Progenitor cell of endocrine pancreas (in vitro differentiated cells): ENCODE data around the gene SLIT3. TPM values are rescaled to one million over a fixed set of nuclear protein-coding genes. Genes with fewer than 3 reads are reported as not detected.

ENCODE experiments used
- DNase-seq: peaks from one replicate; pipeline ENCODE4 v3.0.0; 2021; ENCODE audit warnings: low spot score; ENCODE audit not compliant: unreplicated experiment
- H3K27ac Mint-ChIP-seq: 2 replicates; pipeline ENCODE4 v1.8.0; 2021; ENCODE audit warnings: mild to moderate bottlenecking, moderate library complexity, mixed read lengths
- H3K27me3 Mint-ChIP-seq: 2 replicates; pipeline ENCODE4 v1.8.0; 2021; ENCODE audit warnings: mixed read lengths
- H3K36me3 Mint-ChIP-seq: 2 replicates; pipeline ENCODE4 v1.8.0; 2022; ENCODE audit warnings: mixed read lengths; ENCODE audit not compliant: insufficient read depth
- H3K4me1 Mint-ChIP-seq: 2 replicates; pipeline ENCODE4 v1.8.0; 2021; ENCODE audit warnings: low read depth, mixed read lengths
- H3K4me3 Mint-ChIP-seq: 2 replicates; pipeline ENCODE4 v1.8.0; 2021; ENCODE audit warnings: low read depth, mild to moderate bottlenecking, moderate library complexity, mixed read lengths
- H3K9me3 Mint-ChIP-seq: 2 replicates; pipeline ENCODE4 v1.8.0; 2021; ENCODE audit warnings: low read depth, mixed read lengths
- CTCF ChIP-seq: fragments of 200-600 bp; sonication (generic); IDR thresholded peaks from one replicate; pipeline ENCODE4 v1.5.0; 2021; ENCODE audit warnings: antibody characterized with exemption, mild to moderate bottlenecking; ENCODE audit not compliant: unreplicated experiment
- total RNA-seq: library from RNA; stranded (reverse); gene quantifications from 2 replicates; pipeline ENCODE4 v1.2.1, GENCODE V29; 2021

SLIT3 gene
- total RNA-seq, 1 donor from 2014 or later, result 18.8 TPM

- H3K27ac Mint-ChIP-seq, result no peak overlapping the region
- H3K9me3 Mint-ChIP-seq, result no peaks in the 10 kb centered on the region
- no peaks in the 10 kb centered on the region for H3K27me3 Mint-ChIP-seq
- H3K36me3 Mint-ChIP-seq, result no peaks in the 10 kb centered on the region
- TF ChIP-seq CTCF, result no peak
- H3K4me1 Mint-ChIP-seq, result no peaks in the 10 kb centered on the region
- no peak overlapping the region for H3K4me3 Mint-ChIP-seq
- DNase-seq, result no peak
Measured at GRCh38 chr5:168910874-168911273, 390.1 kb downstream of the SLIT3 start.

- H3K4me1 Mint-ChIP-seq, result no peaks in the 10 kb centered on the region
- H3K27me3 Mint-ChIP-seq, result peaks cover 2% of the 10 kb centered on the region
- no peaks in the 10 kb centered on the region for H3K9me3 Mint-ChIP-seq
- H3K36me3 Mint-ChIP-seq, result no peaks in the 10 kb centered on the region
- no peak overlapping the region for H3K4me3 Mint-ChIP-seq
- TF ChIP-seq CTCF, result no peak
- H3K27ac Mint-ChIP-seq, result no peak overlapping the region
- no peak for DNase-seq
Measured at GRCh38 chr5:168908207-168908606, 392.7 kb downstream of the SLIT3 start.

- H3K4me3 Mint-ChIP-seq, result no peak overlapping the region
- H3K27ac Mint-ChIP-seq, result no peak overlapping the region
- no peak for DNase-seq
- H3K9me3 Mint-ChIP-seq, result no peaks in the 10 kb centered on the region
- no peaks in the 10 kb centered on the region for H3K4me1 Mint-ChIP-seq
- H3K36me3 Mint-ChIP-seq, result no peaks in the 10 kb centered on the region
- TF ChIP-seq CTCF, result no peak
- H3K27me3 Mint-ChIP-seq, result peaks cover 6% of the 10 kb centered on the region
Measured at GRCh38 chr5:168903061-168903460, 397.9 kb downstream of the SLIT3 start.

- no peaks in the 10 kb centered on the region for H3K36me3 Mint-ChIP-seq
- no peak for DNase-seq
- H3K27me3 Mint-ChIP-seq, result peaks cover 20% of the 10 kb centered on the region
- H3K4me1 Mint-ChIP-seq, result no peaks in the 10 kb centered on the region
- TF ChIP-seq CTCF, result no peak
- H3K4me3 Mint-ChIP-seq, result no peak overlapping the region
- no peaks in the 10 kb centered on the region for H3K9me3 Mint-ChIP-seq
- H3K27ac Mint-ChIP-seq, result no peak overlapping the region
Measured at GRCh38 chr5:168899673-168900072, 401.3 kb downstream of the SLIT3 start.

GRCh38 chr5:168899264-168899663 lies 401.7 kb downstream of the SLIT3 start:
- no peaks in the 10 kb centered on the region for H3K36me3 Mint-ChIP-seq

More at GRCh38 chr5:168899264-168899663, 401.7 kb downstream of the SLIT3 start:
- TF ChIP-seq CTCF, result no peak
- no peak overlapping the region for H3K27ac Mint-ChIP-seq
- no peaks in the 10 kb centered on the region for H3K4me1 Mint-ChIP-seq
- no peak for DNase-seq
- H3K9me3 Mint-ChIP-seq, result no peaks in the 10 kb centered on the region
- H3K4me3 Mint-ChIP-seq, result no peak overlapping the region
- H3K27me3 Mint-ChIP-seq, result peaks cover 24% of the 10 kb centered on the region
